T47D (cell line): ENCODE measurements around the gene ARSJ.
"Not testable (repeated sequence)": the region's sequence is repeated elsewhere in the genome, so short reads cannot be mapped to it uniquely, and the experiment has no call there.

ENCODE experiments used
- DNase-seq, 2 experiments: peaks; one replicate each; pipeline versions ENCODE4 v3.0.0 to v3.0.0-alpha.2; 2011 to 2012; ENCODE audit warnings: low read depth in 1 of 2, low spot score in 1 of 2
- JUND ChIP-seq: IDR thresholded peaks from 2 replicates; pipeline ENCODE4 v1.6.1; 2012; ENCODE audit warnings: low read depth
- in situ Hi-C: cut with HindIII; loops from 2 replicates; pipeline ENCODE4 v1.10.0; 2016; ENCODE audit warnings: low sequenced_read_pairs, low pct_unique_long_range_greater_than_20kb

The ARSJ gene

DNA sequence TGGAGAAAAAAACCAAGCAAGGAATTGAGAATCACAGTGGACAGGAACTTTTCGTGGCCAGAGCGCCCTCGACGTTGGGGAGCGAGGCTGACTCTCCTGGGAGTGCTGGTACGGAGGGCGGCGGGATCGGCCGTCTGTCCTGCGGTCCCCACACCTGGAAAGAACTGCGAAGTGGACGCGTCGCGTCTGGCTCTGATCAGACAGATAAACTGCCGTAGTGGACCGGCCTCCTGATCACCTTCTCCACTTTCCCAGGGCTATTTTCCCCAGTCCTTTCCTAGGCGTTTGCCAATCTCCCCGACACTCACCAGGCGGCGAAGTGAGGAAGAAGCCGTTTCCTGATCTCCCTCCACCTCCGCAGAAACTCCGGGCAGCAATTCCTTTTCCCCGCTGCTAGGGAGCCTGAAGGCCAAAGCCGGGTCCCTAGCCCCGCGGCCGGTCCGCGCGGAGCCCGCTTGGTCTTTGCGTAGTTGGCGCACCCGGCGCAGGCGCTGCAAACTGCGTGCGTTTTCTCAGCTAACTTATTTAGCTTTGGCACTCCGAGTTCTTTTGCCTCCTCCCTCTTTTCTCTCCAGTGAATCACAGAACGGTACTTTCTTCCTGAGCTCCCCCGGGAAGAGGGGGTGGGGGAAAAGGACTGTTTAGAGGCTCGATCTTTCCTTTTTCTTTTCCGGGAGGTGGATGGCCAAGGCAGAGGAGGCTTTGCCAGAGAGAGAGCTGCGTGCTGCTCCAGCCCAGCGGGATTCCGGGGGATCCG is at the start of gene ARSJ:
TSS of gene ARSJ (minus strand) at position 500 of the 757 bp plus-strand sequence. CDS start 813 bp downstream, outside the sequence.
- in situ Hi-C loops, result no loop called here
- DNase-seq, result peak; percentile 16 to 56
- TF ChIP-seq JUND, result no peak

GRCh38 chr4:114028071-114028470 is 48.6 kb upstream of the ARSJ start:
- TF ChIP-seq JUND, result no peak

GRCh38 chr4:114027596-114027995 is 48.1 kb upstream of the ARSJ start:
- no peak for TF ChIP-seq JUND
- no peak for DNase-seq
- in situ Hi-C loops, result no loop called here

More at GRCh38 chr4:114028071-114028470, 48.6 kb upstream of the ARSJ start:
- in situ Hi-C loops, result no loop called here
- no peak for DNase-seq

DNA sequence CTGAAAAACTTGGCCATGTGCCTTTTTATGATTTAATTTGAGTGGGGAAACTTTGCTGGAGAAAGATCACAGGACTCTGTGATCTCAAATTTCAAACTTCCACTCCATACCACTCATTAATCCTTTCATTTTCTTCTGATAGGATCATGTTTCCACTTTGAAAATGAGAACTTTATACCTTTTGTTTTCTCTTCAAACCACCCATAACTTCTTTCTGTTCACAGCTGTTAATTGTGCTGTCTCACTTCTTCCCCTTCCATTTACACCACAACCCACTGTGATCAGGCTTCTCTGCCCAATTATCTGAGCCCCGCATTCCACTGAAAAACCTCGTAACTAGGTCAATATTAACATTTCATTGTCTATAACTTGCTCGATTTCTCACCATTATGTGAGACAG is 47.0 kb upstream of the ARSJ start:
- in situ Hi-C loops, result no loop called here
- DNase-seq, result no peak
- no peak for TF ChIP-seq JUND

DNA sequence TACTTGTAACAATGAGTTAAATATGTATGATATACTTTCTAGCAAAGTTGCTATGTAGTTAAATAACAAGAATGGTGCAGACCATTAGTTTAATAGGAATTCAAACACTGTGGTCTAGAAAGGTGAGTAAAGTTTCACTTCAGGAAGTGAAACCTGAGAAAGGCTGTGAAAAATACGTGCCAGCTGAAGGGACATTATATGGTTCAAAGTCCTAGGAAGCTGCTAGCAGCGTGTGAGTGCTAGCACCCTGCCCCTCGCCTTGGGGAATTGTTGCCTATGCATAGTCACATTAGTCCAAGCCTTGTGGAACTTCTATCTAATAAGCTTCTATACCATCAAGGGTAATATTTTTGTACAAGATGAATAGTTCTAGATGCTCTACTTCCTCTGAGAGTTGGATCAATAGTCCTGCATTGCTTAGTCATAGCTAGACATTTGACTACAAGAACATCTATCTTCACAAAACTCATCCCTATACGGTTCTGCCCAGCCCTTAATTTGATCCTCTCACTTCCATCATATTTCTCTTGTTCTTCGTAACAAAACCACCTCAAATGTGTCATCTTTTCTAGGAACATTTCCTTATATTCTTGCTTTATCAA is 45.8 kb upstream of the ARSJ start:
- in situ Hi-C loops, result no loop called here
- DNase-seq, result no peak
- TF ChIP-seq JUND, result no peak

DNA sequence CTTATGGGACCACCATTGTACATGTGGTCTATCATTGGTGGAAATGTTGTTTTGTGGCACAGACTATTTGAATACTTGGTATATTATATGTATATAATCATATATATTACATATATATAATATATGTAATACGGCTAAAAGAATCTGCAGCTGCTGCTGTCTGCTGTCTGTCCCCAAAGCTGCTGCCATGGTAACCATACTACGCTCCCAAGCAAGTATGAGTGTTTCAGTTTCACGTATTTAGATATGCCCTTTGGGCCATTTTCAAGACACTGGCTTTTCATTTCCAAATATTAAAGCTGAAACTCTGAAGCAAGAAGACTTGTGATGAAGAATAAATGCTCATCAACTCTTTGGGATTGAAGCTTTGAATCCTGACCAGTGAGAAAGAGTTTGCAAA is 42.0 kb upstream of the ARSJ start:
- DNase-seq, result no peak
- in situ Hi-C loops, result no loop called here

DNA sequence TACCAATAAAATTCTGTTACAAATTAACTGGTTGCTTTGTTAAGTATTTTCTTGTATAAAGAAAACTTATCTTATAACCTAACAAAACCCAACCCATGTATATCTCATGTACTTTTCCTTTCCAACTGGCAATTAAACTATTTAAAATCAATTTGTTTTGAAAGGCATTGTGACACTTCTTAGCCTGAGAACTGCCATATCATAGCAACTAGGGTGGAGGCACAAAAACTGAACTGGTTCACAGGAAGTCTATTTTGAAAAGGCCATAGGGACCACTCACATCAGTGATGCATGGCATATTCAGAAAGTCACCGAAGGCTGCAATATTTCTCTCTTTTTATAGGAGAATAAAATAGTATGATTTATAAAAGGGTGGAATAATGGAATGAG is 40.5 kb upstream of the ARSJ start:
- TF ChIP-seq JUND, result no peak
- no peak for DNase-seq
- in situ Hi-C loops, result no loop called here

More for the DNA sequence above, 42.0 kb upstream of the ARSJ start:
- TF ChIP-seq JUND, result no peak

DNA sequence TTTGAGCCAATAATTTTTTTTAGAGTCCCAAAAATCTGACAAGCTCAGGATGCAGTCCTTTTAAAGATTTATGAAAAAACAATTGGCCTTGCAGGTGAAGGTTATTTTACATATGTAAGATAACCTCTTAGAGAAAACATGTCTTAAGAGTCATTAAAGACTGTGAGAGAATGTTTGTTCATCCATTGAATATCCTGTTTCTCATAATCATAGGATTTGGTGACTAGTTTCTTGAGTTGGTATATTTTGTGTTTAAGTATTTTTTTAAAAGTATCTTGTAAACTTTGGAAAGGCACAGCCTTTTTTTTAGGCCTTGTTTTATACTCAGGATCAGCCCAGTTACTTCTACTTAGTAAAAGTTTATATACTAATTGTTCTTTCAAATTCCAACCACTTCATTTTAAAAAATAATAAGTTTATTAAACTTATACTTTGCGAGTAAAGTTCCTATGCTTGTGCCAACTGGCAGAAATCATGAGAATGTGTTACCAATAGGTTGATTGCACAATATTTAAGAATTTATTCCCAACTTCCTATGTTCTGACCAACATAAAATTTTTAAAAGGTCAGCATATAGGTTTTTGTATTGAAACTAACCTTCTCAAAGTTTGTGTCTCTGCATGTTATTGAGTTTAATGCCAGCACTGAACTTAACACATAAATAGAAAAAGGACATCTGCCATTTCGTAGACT is 40.0 kb upstream of the ARSJ start:
- in situ Hi-C loops, result no loop called here
- no peak for TF ChIP-seq JUND
- DNase-seq, result no peak

- in situ Hi-C loops, result no loop called here
- no peak for TF ChIP-seq JUND
- no peak for DNase-seq
These were observed 37.9 kb upstream of the ARSJ start for GRCh38 chr4:114017120-114017917.

DNA sequence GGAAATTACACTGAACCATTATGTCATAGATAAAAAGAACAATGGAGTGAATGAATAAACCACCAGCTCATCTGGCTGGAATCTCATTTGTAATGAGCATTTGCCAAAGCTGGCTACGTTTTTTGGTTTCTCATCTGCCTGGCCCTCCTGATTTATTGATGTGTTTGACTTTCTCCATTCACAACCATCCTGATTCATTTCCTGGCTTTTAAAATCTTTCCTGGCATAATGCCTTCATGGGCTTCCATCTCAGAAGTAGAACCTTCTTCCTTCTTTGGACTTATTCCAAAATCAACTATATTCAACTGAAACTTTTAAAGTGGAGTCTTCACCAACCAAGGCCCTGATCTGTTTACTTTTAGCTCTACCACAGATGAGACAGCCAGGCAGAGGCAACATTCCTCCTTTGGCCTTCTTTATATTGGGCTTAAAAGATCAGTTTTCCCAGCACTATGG is 36.0 kb upstream of the ARSJ start:
- DNase-seq, result no peak
- no peak for TF ChIP-seq JUND
- in situ Hi-C loops, result no loop called here

DNA sequence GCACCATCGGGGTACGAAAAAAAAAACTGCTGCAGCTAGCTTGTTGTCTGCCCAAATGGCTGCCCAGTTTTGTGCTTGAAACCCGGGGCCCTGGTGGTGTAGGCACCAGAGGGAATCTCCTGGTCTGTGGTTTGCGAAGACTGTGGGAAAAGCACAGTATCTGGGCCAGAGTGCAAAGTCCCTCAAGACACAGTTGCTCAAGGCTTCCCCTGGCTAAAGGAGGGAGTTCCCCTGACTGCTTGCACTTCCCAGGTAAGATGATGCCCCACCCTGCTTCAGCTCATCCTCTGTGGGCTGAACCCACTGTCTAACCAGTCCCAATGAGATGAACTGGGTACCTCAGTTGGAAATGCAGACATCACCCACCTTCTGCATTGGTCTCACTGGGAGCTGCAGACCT is 33.8 kb upstream of the ARSJ start:
- in situ Hi-C loops, DNase-seq: not testable (repeated sequence)

- TF ChIP-seq JUND, result no peak
- in situ Hi-C loops, result no loop called here
- DNase-seq, result peak in 1 of 2 experiments; percentile 24
These were observed 33.3 kb upstream of the ARSJ start for GRCh38 chr4:114012749-114013148.
